GM12878 (cell line): ENCODE data around the gene POLR1D. TPM values are rescaled to one million over a fixed set of nuclear protein-coding genes. Genes with fewer than 3 reads are reported as not detected.

ENCODE experiments used
- FOS ChIP-seq: IDR thresholded peaks from 3 replicates; pipeline ENCODE4 v1.6.1; 2011; ENCODE audit warnings: borderline replicate concordance; ENCODE audit not compliant: insufficient read length; ENCODE audit errors: extremely low read depth
- HCFC1 ChIP-seq: fragments of 150-350 bp; IDR thresholded peaks from 2 replicates; pipeline ENCODE4 v1.6.1; 2014; ENCODE audit warnings: low read length
- KDM1A ChIP-seq: fragments of 200-600 bp; sonication (generic); IDR thresholded peaks from 2 replicates; pipeline ENCODE4 v1.6.1; 2016; ENCODE audit warnings: borderline replicate concordance
- RFX5 ChIP-seq: IDR thresholded peaks from 2 replicates; pipeline ENCODE4 v1.6.1; 2011; ENCODE audit warnings: low read depth, low read length, improper control_type of control experiment
- SMAD1 ChIP-seq: fragments of 450-650 bp; IDR thresholded peaks from 2 replicates; pipeline ENCODE4 v1.6.1; 2018; ENCODE audit warnings: mild to moderate bottlenecking, low read depth; ENCODE audit not compliant: partially characterized antibody
- polyA plus RNA-seq, 11 experiments: library from polyadenylated mRNA; depleted of rRNA in 4 of 11; unstranded in 6 of 11; stranded (reverse) in 5 of 11; fragments of >200 nt; fragmentation: Nextera tagmentation in 4 of 11; fragmentation: Illumina TruSeq in 1 of 11; extraction: Ambion mirVana in 4 of 11; extraction: Trizol in 1 of 11; gene quantifications; 1 replicate in 1 of 11; 2 replicates in 10 of 11; pipeline versions ENCODE4 v1.2.1 to v1.2.3, GENCODE V29; 2011 to 2016; ENCODE audit warnings: inconsistent platforms in 2 of 11, missing spikeins in 2 of 11, low read depth in 1 of 11
- total RNA-seq, 4 experiments: library from RNA; depleted of rRNA in 3 of 4; stranded (reverse); fragments of >200 nt in 3 of 4; fragmentation: Illumina TruSeq in 1 of 4; extraction: Trizol in 1 of 4; gene quantifications; 2 replicates each; pipeline versions ENCODE4 v1.2.1 to v1.2.3, GENCODE V29; 2013 to 2021
- TF ChIP-seq, protein P1 (sequence below): fragments of 450-650 bp; formaldehyde crosslinking; IDR thresholded peaks from 2 replicates; pipeline ENCODE4 v1.4.0; 2020; ENCODE audit warnings: mild to moderate bottlenecking, moderate library complexity
- TF ChIP-seq, protein P2 (sequence below): fragments of 450-650 bp; IDR thresholded peaks from 2 replicates; pipeline ENCODE4 v1.6.1; 2017; ENCODE audit warnings: mild to moderate bottlenecking
- TF ChIP-seq, protein P3 (sequence below): fragments of 150-350 bp; IDR thresholded peaks from 2 replicates; pipeline ENCODE4 v1.6.1; 2016; ENCODE audit warnings: low read depth, low read length

Gene POLR1D
- total and polyA plus RNA-seq, 10 of the 15 experiments (the other 5 are each of a cell fraction or from before 2014, with no cell fraction given), result 119 to 223 (median 160) TPM

DNA sequence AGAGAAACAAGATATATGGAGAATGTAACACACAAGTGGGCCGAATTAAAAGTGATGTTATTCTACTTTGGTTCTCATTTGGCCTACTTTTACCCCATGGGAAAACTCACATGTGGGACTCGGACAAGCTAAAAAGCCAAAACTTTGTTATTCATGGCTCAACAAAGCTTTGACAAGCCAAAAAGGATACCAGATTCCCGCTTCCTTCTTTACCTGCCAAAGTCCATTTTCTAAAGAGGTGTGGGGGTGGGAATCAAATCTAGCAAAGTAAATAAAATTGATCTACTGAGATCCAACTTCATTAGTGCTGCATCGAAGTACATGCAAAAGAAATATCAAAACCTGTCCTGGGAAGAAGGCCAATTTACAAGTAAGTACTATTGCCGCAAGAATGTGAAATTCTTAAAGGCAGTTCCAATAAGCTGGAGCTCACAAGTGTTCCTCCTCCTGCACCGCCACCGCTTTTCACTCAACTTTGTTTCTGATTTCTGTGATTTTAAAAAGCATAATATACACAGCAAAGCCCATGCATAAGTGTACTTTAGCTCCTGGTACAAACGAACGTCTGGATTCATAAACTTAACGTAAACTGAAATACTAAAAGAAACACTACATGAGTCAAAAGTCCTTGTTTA, 2.5 kb upstream of the POLR1D start (continued):
- TF ChIP-seq KDM1A (no peak), FOS (no peak), SMAD1 (no peak), HCFC1 (no peak), RFX5 (no peak)
- TF ChIP-seq, protein P1, sequence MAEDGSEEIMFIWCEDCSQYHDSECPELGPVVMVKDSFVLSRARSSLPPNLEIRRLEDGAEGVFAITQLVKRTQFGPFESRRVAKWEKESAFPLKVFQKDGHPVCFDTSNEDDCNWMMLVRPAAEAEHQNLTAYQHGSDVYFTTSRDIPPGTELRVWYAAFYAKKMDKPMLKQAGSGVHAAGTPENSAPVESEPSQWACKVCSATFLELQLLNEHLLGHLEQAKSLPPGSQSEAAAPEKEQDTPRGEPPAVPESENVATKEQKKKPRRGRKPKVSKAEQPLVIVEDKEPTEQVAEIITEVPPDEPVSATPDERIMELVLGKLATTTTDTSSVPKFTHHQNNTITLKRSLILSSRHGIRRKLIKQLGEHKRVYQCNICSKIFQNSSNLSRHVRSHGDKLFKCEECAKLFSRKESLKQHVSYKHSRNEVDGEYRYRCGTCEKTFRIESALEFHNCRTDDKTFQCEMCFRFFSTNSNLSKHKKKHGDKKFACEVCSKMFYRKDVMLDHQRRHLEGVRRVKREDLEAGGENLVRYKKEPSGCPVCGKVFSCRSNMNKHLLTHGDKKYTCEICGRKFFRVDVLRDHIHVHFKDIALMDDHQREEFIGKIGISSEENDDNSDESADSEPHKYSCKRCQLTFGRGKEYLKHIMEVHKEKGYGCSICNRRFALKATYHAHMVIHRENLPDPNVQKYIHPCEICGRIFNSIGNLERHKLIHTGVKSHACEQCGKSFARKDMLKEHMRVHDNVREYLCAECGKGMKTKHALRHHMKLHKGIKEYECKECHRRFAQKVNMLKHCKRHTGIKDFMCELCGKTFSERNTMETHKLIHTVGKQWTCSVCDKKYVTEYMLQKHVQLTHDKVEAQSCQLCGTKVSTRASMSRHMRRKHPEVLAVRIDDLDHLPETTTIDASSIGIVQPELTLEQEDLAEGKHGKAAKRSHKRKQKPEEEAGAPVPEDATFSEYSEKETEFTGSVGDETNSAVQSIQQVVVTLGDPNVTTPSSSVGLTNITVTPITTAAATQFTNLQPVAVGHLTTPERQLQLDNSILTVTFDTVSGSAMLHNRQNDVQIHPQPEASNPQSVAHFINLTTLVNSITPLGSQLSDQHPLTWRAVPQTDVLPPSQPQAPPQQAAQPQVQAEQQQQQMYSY, result no peak
- TF ChIP-seq, protein P2, sequence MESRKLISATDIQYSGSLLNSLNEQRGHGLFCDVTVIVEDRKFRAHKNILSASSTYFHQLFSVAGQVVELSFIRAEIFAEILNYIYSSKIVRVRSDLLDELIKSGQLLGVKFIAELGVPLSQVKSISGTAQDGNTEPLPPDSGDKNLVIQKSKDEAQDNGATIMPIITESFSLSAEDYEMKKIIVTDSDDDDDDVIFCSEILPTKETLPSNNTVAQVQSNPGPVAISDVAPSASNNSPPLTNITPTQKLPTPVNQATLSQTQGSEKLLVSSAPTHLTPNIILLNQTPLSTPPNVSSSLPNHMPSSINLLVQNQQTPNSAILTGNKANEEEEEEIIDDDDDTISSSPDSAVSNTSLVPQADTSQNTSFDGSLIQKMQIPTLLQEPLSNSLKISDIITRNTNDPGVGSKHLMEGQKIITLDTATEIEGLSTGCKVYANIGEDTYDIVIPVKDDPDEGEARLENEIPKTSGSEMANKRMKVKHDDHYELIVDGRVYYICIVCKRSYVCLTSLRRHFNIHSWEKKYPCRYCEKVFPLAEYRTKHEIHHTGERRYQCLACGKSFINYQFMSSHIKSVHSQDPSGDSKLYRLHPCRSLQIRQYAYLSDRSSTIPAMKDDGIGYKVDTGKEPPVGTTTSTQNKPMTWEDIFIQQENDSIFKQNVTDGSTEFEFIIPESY, result no peak
- TF ChIP-seq, protein P3, sequence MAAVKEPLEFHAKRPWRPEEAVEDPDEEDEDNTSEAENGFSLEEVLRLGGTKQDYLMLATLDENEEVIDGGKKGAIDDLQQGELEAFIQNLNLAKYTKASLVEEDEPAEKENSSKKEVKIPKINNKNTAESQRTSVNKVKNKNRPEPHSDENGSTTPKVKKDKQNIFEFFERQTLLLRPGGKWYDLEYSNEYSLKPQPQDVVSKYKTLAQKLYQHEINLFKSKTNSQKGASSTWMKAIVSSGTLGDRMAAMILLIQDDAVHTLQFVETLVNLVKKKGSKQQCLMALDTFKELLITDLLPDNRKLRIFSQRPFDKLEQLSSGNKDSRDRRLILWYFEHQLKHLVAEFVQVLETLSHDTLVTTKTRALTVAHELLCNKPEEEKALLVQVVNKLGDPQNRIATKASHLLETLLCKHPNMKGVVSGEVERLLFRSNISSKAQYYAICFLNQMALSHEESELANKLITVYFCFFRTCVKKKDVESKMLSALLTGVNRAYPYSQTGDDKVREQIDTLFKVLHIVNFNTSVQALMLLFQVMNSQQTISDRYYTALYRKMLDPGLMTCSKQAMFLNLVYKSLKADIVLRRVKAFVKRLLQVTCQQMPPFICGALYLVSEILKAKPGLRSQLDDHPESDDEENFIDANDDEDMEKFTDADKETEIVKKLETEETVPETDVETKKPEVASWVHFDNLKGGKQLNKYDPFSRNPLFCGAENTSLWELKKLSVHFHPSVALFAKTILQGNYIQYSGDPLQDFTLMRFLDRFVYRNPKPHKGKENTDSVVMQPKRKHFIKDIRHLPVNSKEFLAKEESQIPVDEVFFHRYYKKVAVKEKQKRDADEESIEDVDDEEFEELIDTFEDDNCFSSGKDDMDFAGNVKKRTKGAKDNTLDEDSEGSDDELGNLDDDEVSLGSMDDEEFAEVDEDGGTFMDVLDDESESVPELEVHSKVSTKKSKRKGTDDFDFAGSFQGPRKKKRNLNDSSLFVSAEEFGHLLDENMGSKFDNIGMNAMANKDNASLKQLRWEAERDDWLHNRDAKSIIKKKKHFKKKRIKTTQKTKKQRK, result no peak
- TF ChIP-seq, all 136 proteins: peak for 0
